Measurements from ENCODE around the gene PTHLH. TPM values are rescaled to one million over a fixed set of nuclear protein-coding genes. Genes with fewer than 3 reads are reported as not detected.

PTHLH gene
- polyA plus RNA-seq, 1 of the 3 experiments (the other 2 are of a cell fraction) = 29.0 TPM

DNA sequence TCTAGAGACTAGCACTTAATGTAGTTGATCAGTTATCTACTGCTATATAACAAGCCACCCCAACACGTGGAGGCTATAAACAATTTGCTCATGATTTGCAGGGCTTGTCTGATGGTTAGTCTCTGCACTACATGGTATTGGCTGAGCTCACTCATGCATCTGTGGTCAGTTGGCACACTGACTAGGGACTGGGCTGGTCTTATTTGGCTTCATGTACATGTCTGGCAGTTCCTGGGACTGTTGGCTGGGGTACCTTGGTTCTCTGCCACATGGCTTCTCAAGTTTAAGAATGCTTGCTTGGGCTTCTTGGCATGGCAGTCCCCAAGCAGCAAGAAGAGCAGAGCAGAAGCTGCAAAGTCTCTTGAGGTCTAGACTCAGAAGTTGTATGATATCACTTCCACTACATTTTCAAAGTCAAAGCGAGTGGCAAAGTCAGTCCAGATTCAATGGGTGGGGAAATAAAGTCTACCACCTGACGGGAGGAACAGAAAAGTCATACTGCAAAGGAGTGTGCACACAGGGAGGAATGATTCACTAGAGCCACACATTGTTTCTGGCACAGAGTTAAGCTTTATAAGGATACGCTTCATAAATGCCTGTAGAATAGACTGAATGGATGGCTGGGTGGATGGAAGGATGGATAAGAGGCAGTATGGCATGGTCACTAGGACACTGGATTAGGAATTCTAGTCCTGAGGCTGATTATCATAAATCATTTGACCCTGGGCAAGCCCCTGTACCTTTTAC is 44.8 kb upstream of the PTHLH start:
- 76% methylated on average over 4 of the region's 4 CpGs for WGBS (ENCODE audit: low lambda C conversion rate)
- H3K4me1 ChIP-seq (ENCODE audit: control insufficient read depth in 1 of 2, insufficient read depth in 2 of 2, low read depth in 1 of 2, low read length in 1 of 2) = peaks cover 0 to 2% of the 10 kb centered on the region in 2 experiments; a peak in 1 of 4 replicates
- POLR2A ChIA-PET = no interaction called here

DNA sequence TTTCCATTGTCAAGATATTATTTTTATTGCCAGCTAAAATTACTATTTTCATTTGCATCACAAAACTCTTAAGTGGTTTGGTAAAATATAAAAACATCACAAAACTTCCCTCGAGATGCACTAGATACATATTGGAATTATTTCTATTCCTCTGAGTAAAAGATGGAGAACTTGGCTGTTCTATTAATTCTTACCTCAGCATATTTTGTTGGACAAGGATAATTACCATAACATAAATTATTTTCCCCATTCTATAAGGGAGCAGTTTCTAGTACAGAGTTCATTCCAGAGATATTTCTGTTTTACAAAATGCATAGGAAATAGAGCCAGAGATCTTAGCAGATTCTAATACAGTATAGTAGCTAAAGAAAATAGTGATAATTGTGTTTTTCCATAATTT is 42.6 kb upstream of the PTHLH start:
- Histone ChIP-seq H2AFZ (ENCODE audit: low read depth) (no peak overlapping the region), H3K27me3 (ENCODE audit: insufficient read depth) (no peaks in the 10 kb centered on the region), H3K79me2 (ENCODE audit: insufficient read depth) (no peaks in the 10 kb centered on the region), H3K4me1 (ENCODE audit: control insufficient read depth in 1 of 2, insufficient read depth in 2 of 2, low read depth in 1 of 2, low read length in 1 of 2) (peaks cover 0 to 2% of the 10 kb centered on the region in 2 experiments; a peak in 1 of 4 replicates), H3K4me2 (no peak overlapping the region), H3K4me3 (ENCODE audit: low read depth in 2 of 2, low read length in 1 of 2) (no peak overlapping the region), H3K9me3 (0 out of 2 replicates have a peak, but pooled peaks cover 3% of the 10 kb centered on the region), H4K20me1 (ENCODE audit: insufficient read depth) (no peaks in the 10 kb centered on the region), H3F3A (replicated peaks; ENCODE audit: insufficient read depth) (no peaks in the 10 kb centered on the region), H3K9ac (no peak overlapping the region), H3K27ac (ENCODE audit: low read depth in 2 of 2, low read length in 1 of 2) (no peak overlapping the region), H3K9me2 (no peaks in the 10 kb centered on the region), H3K36me3 (replicated peaks in 1 of 2; ENCODE audit: control insufficient read depth in 1 of 2, insufficient read depth in 2 of 2, low read length in 1 of 2) (no peaks in the 10 kb centered on the region)
- TF ChIP-seq SMC3 (IDR thresholded peaks at IDR 0.05; ENCODE audit: low read depth, low read length) = no peak
- TF ChIP-seq FOXM1 (IDR thresholded peaks at IDR 0.05; ENCODE audit: low read depth) = no peak
- no peak for TF ChIP-seq JUND (IDR thresholded peaks at IDR 0.05)
- CTCF ChIA-PET = no interaction called here
- WGBS (ENCODE audit: low lambda C conversion rate) = 80% methylated on average over 1 of the region's 1 CpG
- DNase-seq = no peak
- POLR2A ChIA-PET = no interaction called here

More for the DNA sequence above, 44.8 kb upstream of the PTHLH start:
- Histone ChIP-seq H2AFZ (ENCODE audit: low read depth) (no peak overlapping the region), H3K27ac (ENCODE audit: low read depth in 2 of 2, low read length in 1 of 2) (no peak overlapping the region), H3K79me2 (ENCODE audit: insufficient read depth) (no peaks in the 10 kb centered on the region), H3K4me2 (no peak overlapping the region), H3K9ac (no peak overlapping the region), H3K9me2 (no peaks in the 10 kb centered on the region), H3K36me3 (replicated peaks in 1 of 2; ENCODE audit: control insufficient read depth in 1 of 2, insufficient read depth in 2 of 2, low read length in 1 of 2) (no peaks in the 10 kb centered on the region), H3K27me3 (ENCODE audit: insufficient read depth) (no peaks in the 10 kb centered on the region), H3K4me3 (ENCODE audit: low read depth in 2 of 2, low read length in 1 of 2) (no peak overlapping the region), H4K20me1 (ENCODE audit: insufficient read depth) (no peaks in the 10 kb centered on the region), H3F3A (replicated peaks; ENCODE audit: insufficient read depth) (no peaks in the 10 kb centered on the region), H3K9me3 (0 out of 2 replicates have a peak, but pooled peaks cover 3% of the 10 kb centered on the region)
- TF ChIP-seq EZH2phosphoT487 (IDR thresholded peaks at IDR 0.05; ENCODE audit: borderline replicate concordance, low read depth) (no peak), JUND (IDR thresholded peaks at IDR 0.05) (no peak), MEF2A (IDR thresholded peaks at IDR 0.05; ENCODE audit: borderline replicate concordance, low read depth) (no peak)
- CTCF ChIA-PET = interaction anchor here (0.6 kb wide), 1 partner anchor 27 kb away, joined by 3 read pairs; no protein-coding TSS in a partner anchor
- no peak for DNase-seq

DNA sequence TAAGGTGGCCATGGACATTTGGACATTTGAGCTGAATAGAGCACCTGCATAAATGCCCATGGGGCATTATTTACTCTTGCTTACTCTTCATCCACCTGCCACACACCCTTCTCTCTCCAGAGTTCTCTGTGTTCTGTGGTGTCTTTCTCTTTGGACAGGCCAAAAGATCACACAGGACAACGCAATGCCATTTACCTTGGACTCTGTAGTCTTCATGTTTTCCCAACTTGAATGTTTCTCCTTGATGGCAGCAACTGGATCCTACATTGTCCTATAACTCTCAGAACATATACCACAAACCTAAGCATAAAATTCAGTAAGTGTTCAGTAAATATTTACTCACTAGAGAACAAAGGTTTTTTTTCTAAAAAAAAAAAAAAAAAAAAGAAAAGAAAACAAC is 41.7 kb upstream of the PTHLH start:
- Histone ChIP-seq H3K9me3 (0 out of 2 replicates have a peak, but pooled peaks cover 3% of the 10 kb centered on the region), H4K20me1 (ENCODE audit: insufficient read depth) (no peaks in the 10 kb centered on the region), H3K27ac (ENCODE audit: low read depth in 2 of 2, low read length in 1 of 2) (no peak overlapping the region), H3K9me2 (no peaks in the 10 kb centered on the region), H3K4me1 (ENCODE audit: control insufficient read depth in 1 of 2, insufficient read depth in 2 of 2, low read depth in 1 of 2, low read length in 1 of 2) (peaks cover 0 to 2% of the 10 kb centered on the region in 2 experiments; a peak in 1 of 4 replicates), H3K36me3 (replicated peaks in 1 of 2; ENCODE audit: control insufficient read depth in 1 of 2, insufficient read depth in 2 of 2, low read length in 1 of 2) (no peaks in the 10 kb centered on the region), H3K27me3 (ENCODE audit: insufficient read depth) (no peaks in the 10 kb centered on the region), H2AFZ (ENCODE audit: low read depth) (no peak overlapping the region), H3K79me2 (ENCODE audit: insufficient read depth) (no peaks in the 10 kb centered on the region), H3K9ac (no peak overlapping the region), H3K4me2 (no peak overlapping the region), H3F3A (replicated peaks; ENCODE audit: insufficient read depth) (no peaks in the 10 kb centered on the region), H3K4me3 (ENCODE audit: low read depth in 2 of 2, low read length in 1 of 2) (no peak overlapping the region)
- 73% methylated on average over 1 of the region's 1 CpG for WGBS (ENCODE audit: low lambda C conversion rate)
- DNase-seq = no peak
- CTCF ChIA-PET = no interaction called here
- POLR2A ChIA-PET = no interaction called here
- no peak for TF ChIP-seq TAF1 (IDR thresholded peaks at IDR 0.05; ENCODE audit: borderline replicate concordance, low read depth, low read length)
- TF ChIP-seq, protein P1, sequence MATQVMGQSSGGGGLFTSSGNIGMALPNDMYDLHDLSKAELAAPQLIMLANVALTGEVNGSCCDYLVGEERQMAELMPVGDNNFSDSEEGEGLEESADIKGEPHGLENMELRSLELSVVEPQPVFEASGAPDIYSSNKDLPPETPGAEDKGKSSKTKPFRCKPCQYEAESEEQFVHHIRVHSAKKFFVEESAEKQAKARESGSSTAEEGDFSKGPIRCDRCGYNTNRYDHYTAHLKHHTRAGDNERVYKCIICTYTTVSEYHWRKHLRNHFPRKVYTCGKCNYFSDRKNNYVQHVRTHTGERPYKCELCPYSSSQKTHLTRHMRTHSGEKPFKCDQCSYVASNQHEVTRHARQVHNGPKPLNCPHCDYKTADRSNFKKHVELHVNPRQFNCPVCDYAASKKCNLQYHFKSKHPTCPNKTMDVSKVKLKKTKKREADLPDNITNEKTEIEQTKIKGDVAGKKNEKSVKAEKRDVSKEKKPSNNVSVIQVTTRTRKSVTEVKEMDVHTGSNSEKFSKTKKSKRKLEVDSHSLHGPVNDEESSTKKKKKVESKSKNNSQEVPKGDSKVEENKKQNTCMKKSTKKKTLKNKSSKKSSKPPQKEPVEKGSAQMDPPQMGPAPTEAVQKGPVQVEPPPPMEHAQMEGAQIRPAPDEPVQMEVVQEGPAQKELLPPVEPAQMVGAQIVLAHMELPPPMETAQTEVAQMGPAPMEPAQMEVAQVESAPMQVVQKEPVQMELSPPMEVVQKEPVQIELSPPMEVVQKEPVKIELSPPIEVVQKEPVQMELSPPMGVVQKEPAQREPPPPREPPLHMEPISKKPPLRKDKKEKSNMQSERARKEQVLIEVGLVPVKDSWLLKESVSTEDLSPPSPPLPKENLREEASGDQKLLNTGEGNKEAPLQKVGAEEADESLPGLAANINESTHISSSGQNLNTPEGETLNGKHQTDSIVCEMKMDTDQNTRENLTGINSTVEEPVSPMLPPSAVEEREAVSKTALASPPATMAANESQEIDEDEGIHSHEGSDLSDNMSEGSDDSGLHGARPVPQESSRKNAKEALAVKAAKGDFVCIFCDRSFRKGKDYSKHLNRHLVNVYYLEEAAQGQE (IDR thresholded peaks at IDR 0.05; ENCODE audit: low read depth, low read length) = no peak
- no peak for TF ChIP-seq RCOR1 (IDR thresholded peaks at IDR 0.05; ENCODE audit: low read length)
- TF ChIP-seq YY1 (IDR thresholded peaks at IDR 0.05; ENCODE audit: low read depth) = no peak
- TF ChIP-seq FOSL2 (IDR thresholded peaks at IDR 0.05; ENCODE audit: borderline replicate concordance, low read depth) = no peak
- TF ChIP-seq FOXM1 (IDR thresholded peaks at IDR 0.05; ENCODE audit: low read depth) = no peak
- TF ChIP-seq, protein P2, sequence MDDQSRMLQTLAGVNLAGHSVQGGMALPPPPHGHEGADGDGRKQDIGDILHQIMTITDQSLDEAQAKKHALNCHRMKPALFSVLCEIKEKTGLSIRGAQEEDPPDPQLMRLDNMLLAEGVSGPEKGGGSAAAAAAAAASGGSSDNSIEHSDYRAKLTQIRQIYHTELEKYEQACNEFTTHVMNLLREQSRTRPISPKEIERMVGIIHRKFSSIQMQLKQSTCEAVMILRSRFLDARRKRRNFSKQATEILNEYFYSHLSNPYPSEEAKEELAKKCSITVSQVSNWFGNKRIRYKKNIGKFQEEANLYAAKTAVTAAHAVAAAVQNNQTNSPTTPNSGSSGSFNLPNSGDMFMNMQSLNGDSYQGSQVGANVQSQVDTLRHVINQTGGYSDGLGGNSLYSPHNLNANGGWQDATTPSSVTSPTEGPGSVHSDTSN (IDR thresholded peaks at IDR 0.05) = no peak
- no peak for TF ChIP-seq POLR2AphosphoS5 (IDR thresholded peaks at IDR 0.05; ENCODE audit: low read depth, low read length)
- no peak for TF ChIP-seq TCF12 (IDR thresholded peaks at IDR 0.05)
- TF ChIP-seq, protein P3, sequence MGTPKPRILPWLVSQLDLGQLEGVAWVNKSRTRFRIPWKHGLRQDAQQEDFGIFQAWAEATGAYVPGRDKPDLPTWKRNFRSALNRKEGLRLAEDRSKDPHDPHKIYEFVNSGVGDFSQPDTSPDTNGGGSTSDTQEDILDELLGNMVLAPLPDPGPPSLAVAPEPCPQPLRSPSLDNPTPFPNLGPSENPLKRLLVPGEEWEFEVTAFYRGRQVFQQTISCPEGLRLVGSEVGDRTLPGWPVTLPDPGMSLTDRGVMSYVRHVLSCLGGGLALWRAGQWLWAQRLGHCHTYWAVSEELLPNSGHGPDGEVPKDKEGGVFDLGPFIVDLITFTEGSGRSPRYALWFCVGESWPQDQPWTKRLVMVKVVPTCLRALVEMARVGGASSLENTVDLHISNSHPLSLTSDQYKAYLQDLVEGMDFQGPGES (IDR thresholded peaks at IDR 0.05; ENCODE audit: low read depth, low read length) = no peak
- TF ChIP-seq RXRA (IDR thresholded peaks at IDR 0.05; ENCODE audit: borderline replicate concordance, low read depth) = no peak
- no peak for TF ChIP-seq RAD21 (IDR thresholded peaks at IDR 0.05; ENCODE audit: low read length)

Measured in SK-N-SH (cell line).